ENCODE measurements around the gene MYL6B. TPM values are rescaled to one million over a fixed set of nuclear protein-coding genes. Genes with fewer than 3 reads are reported as not detected.
"Not testable (repeated sequence)": the region's sequence is repeated elsewhere in the genome, so short reads cannot be mapped to it uniquely, and the experiment has no call there.

MYL6B gene
- total and polyA plus RNA-seq, 2 donors (not counting 3 experiments of a cell fraction or from before 2014, with no cell fraction given) = 135 to 185 TPM

- intact Hi-C loops (cut with micrococcal nuclease) (no loop called here), dilution Hi-C loops (cut with MboI; ENCODE audit: extremely low pct_ligation_motif_present, low sequenced_read_pairs) (no loop called here)
- Histone ChIP-seq H3K9ac (replicated peaks; ENCODE audit: extremely low read depth, insufficient read depth, low read length) (no peak overlapping the region), H3K79me2 (ENCODE audit: control insufficient read depth, insufficient read depth, low read length) (peaks cover 26% of the 10 kb centered on the region), H3K27ac (ENCODE audit: insufficient read depth, low read depth, low read length) (no peak overlapping the region), H3K36me3 (ENCODE audit: control insufficient read depth in 2 of 2, extremely low read depth in 1 of 2, insufficient read depth in 2 of 2, low read length in 2 of 2) (peaks cover 6 to 9% of the 10 kb centered on the region in 2 experiments), H3K4me2 (ENCODE audit: insufficient read depth, low read length) (no peak overlapping the region), H3K9me1 (replicated peaks; ENCODE audit: control insufficient read depth, extremely low read depth, insufficient read depth, low read length) (no peaks in the 10 kb centered on the region), H3K4me3 (replicated peaks in 1 of 3; ENCODE audit: insufficient read depth in 1 of 3, low read depth in 1 of 3, low read length in 3 of 3) (no peak overlapping the region), H2AFZ (ENCODE audit: low read depth, low read length) (no peak overlapping the region), H3K27me3 (ENCODE audit: control insufficient read depth in 2 of 2, insufficient read depth in 2 of 2, low read length in 2 of 2) (no peaks in the 10 kb centered on the region), H3K4me1 (ENCODE audit: control insufficient read depth, extremely low read depth, insufficient read depth, low read length) (peaks cover 26% of the 10 kb centered on the region), H3K9me3 (replicated peaks; ENCODE audit: control insufficient read depth, insufficient read depth, low read length) (no peaks in the 10 kb centered on the region), H4K20me1 (replicated peaks; ENCODE audit: control insufficient read depth, extremely low read depth, insufficient read depth, low read length) (no peaks in the 10 kb centered on the region)
- FAIRE-seq = no peak
- DNase-seq (ENCODE audit: low read depth, low spot score) = no peak
- CTCF ChIA-PET = interaction anchor here (0.7 to 1.9 kb wide), 3 partner anchors 27 to 31 kb away, joined by 3 to 6 read pairs (median 4); partner anchors contain the start of gene ESYT1
- TF ChIP-seq GATA2 (IDR thresholded peaks at IDR 0.05; ENCODE audit: insufficient read depth, insufficient read length, low read depth, low read length) = no peak
- TF ChIP-seq CTCF (IDR thresholded peaks at IDR 0.05; ENCODE audit: extremely low read depth in 1 of 2, insufficient read depth in 1 of 2, low read depth in 1 of 2, low read length in 2 of 2) = no peak
- no peak for TF ChIP-seq POLR2AphosphoS5 (IDR thresholded peaks at IDR 0.05; ENCODE audit: insufficient read depth, low read depth, low read length)
- TF ChIP-seq MYC (IDR thresholded peaks at IDR 0.05; ENCODE audit: low read depth, low read length) = no peak
- no peak for TF ChIP-seq POLR2A (IDR thresholded peaks at IDR 0.05; ENCODE audit: low read depth, low read length)
- no peak for TF ChIP-seq EZH2 (IDR thresholded peaks at IDR 0.05; ENCODE audit: borderline replicate concordance, low read depth, low read length, severe bottlenecking)
- no peak for TF ChIP-seq FOS (IDR thresholded peaks at IDR 0.05; ENCODE audit: borderline replicate concordance, insufficient read depth, low read length)
- no peak for TF ChIP-seq MAX (IDR thresholded peaks at IDR 0.05; ENCODE audit: insufficient read depth, insufficient read length)
- no peak for TF ChIP-seq JUN (IDR thresholded peaks at IDR 0.05; ENCODE audit: borderline replicate concordance, insufficient read depth, insufficient read length, low read depth)
- BruUV-seq (replicated peaks) = no TSS peak
- POLR2A ChIA-PET = no interaction called here
Measured at GRCh38 chr12:56155256-56155845, 3.0 kb downstream of the MYL6B start.

GRCh38 chr12:56156464-56157200 lies 4.2 kb downstream of the MYL6B start:
- H3K27ac ChIP-seq (ENCODE audit: insufficient read depth, low read depth, low read length); H3K4me3 ChIP-seq (replicated peaks in 1 of 3; ENCODE audit: insufficient read depth in 1 of 3, low read depth in 1 of 3, low read length in 3 of 3); H3K4me2 ChIP-seq (ENCODE audit: insufficient read depth, low read length); DNase-seq (ENCODE audit: low read depth, low spot score); H3K9me1 ChIP-seq (replicated peaks; ENCODE audit: control insufficient read depth, extremely low read depth, insufficient read depth, low read length); FAIRE-seq; BruUV-seq (replicated peaks); H2AFZ ChIP-seq (ENCODE audit: low read depth, low read length); H4K20me1 ChIP-seq (replicated peaks; ENCODE audit: control insufficient read depth, extremely low read depth, insufficient read depth, low read length); dilution Hi-C loops (cut with MboI; ENCODE audit: extremely low pct_ligation_motif_present, low sequenced_read_pairs); H3K9me3 ChIP-seq (replicated peaks; ENCODE audit: control insufficient read depth, insufficient read depth, low read length); H3K9ac ChIP-seq (replicated peaks; ENCODE audit: extremely low read depth, insufficient read depth, low read length); H3K27me3 ChIP-seq (ENCODE audit: control insufficient read depth in 2 of 2, insufficient read depth in 2 of 2, low read length in 2 of 2): not testable (repeated sequence)
- Histone ChIP-seq H3K79me2 (ENCODE audit: control insufficient read depth, insufficient read depth, low read length) (peaks cover 37% of the 10 kb centered on the region), H3K4me1 (ENCODE audit: control insufficient read depth, extremely low read depth, insufficient read depth, low read length) (peaks cover 35% of the 10 kb centered on the region), H3K36me3 (ENCODE audit: control insufficient read depth in 2 of 2, extremely low read depth in 1 of 2, insufficient read depth in 2 of 2, low read length in 2 of 2) (peaks cover 11 to 20% of the 10 kb centered on the region in 2 experiments)
- intact Hi-C loops (cut with micrococcal nuclease) = loop anchor here (1.0 kb wide), 2 partner anchors 12 to 33 kb away; partner anchors contain the start of gene SMARCC2
- CTCF ChIA-PET = interaction anchor here (0.7 to 1.4 kb wide), 2 partner anchors 29 to 31 kb away, joined by 3 to 4 read pairs; partner anchors contain the start of gene ESYT1
- POLR2A ChIA-PET = interaction anchor here (0.7 kb wide), 1 partner anchor 39 kb away, joined by 3 read pairs; the partner anchor contains the start of gene ZC3H10
